ENCODE data around the gene PPP1R3D.
"Not testable (repeated sequence)": the region's sequence is repeated elsewhere in the genome, so short reads cannot be mapped to it uniquely, and the experiment has no call there.

Gene PPP1R3D

GRCh38 chr20:59895908-59896307, 44.2 kb downstream of the PPP1R3D start:
- Histone ChIP-seq H3K4me1 (ENCODE audit: control insufficient read depth, insufficient read depth, low read length) (no peaks in the 10 kb centered on the region), H3K27ac (ENCODE audit: low read depth, low read length) (no peak overlapping the region), H3K4me3 (ENCODE audit: low read length) (no peak overlapping the region), H3K9ac (ENCODE audit: low read length) (no peak overlapping the region), H3K36me3 (ENCODE audit: control insufficient read depth, insufficient read depth, low read length) (no peaks in the 10 kb centered on the region), H3K27me3 (ENCODE audit: control insufficient read depth, insufficient read depth, low read length) (no peaks in the 10 kb centered on the region)

DNA sequence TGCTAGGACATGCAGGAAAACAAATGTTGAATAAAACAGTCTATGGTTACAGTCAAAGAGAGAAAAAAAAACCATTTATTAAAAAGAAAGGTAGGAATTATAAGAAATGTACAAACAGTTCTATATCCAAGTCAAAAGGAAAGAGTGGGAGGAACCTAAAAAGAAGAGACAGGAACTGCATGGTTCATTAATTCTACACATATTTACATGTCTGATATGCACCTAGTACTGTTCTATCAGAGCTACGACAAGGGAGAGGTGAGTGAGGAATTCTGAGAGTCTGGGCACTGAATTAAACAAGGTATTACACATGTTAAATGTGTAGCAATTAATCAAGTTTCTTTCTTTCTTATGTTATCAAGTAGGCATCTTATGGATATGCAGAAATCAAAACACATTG, 48.5 kb downstream of the PPP1R3D start:
- Histone ChIP-seq H3K4me1 (ENCODE audit: control insufficient read depth, insufficient read depth, low read length) (no peaks in the 10 kb centered on the region), H3K4me3 (ENCODE audit: low read length) (no peak overlapping the region), H3K27me3 (ENCODE audit: control insufficient read depth, insufficient read depth, low read length) (no peaks in the 10 kb centered on the region), H3K27ac (ENCODE audit: low read depth, low read length) (no peak overlapping the region), H3K9ac (ENCODE audit: low read length) (no peak overlapping the region), H3K36me3 (ENCODE audit: control insufficient read depth, insufficient read depth, low read length) (no peaks in the 10 kb centered on the region)

- H3K36me3 ChIP-seq (ENCODE audit: control insufficient read depth, insufficient read depth, low read length); H3K4me1 ChIP-seq (ENCODE audit: control insufficient read depth, insufficient read depth, low read length); H3K4me3 ChIP-seq (ENCODE audit: low read length); H3K27me3 ChIP-seq (ENCODE audit: control insufficient read depth, insufficient read depth, low read length); H3K9ac ChIP-seq (ENCODE audit: low read length); H3K27ac ChIP-seq (ENCODE audit: low read depth, low read length): not testable (repeated sequence)
These were observed 50.1 kb downstream of the PPP1R3D start for GRCh38 chr20:59890035-59890434.

- Histone ChIP-seq H3K4me1 (ENCODE audit: control insufficient read depth, insufficient read depth, low read length) (no peaks in the 10 kb centered on the region), H3K9ac (ENCODE audit: low read length) (no peak overlapping the region), H3K4me3 (ENCODE audit: low read length) (no peak overlapping the region), H3K27me3 (ENCODE audit: control insufficient read depth, insufficient read depth, low read length) (no peaks in the 10 kb centered on the region), H3K36me3 (ENCODE audit: control insufficient read depth, insufficient read depth, low read length) (no peaks in the 10 kb centered on the region), H3K27ac (ENCODE audit: low read depth, low read length) (no peak overlapping the region)
These were observed 52.1 kb downstream of the PPP1R3D start for GRCh38 chr20:59888050-59888449.

All from rectal smooth muscle tissue (tissue), 1 donor.